Activated naive CD4-positive, alpha-beta T cell treated with anti-CD3 and anti-CD28 coated beads, Interleukin-2, amount 50 U/mL, for 72 hours (primary cell): ENCODE data around the gene IGFLR1. TPM values are rescaled to one million over a fixed set of nuclear protein-coding genes. Genes with fewer than 3 reads are reported as not detected.

Source experiments
- ATAC-seq, 2 donors: fragments of 150-1000 bp; cut with Tn5 transposase; 2 replicates each; pipeline ENCODE4 v1.10.0; 2021; ENCODE audit warnings: mild to moderate bottlenecking in 2 of 2, moderate library complexity in 2 of 2
- DNase-seq, 2 donors: peaks; one replicate each; pipeline ENCODE4 v3.0.0; 2021 to 2022; ENCODE audit warnings: low spot score in 2 of 2
- H3K27ac Mint-ChIP-seq, 2 donors: one replicate each; pipeline ENCODE4 v1.8.0; 2022; ENCODE audit warnings: mild to moderate bottlenecking in 2 of 2, mixed read lengths in 2 of 2
- H3K36me3 Mint-ChIP-seq, 2 donors: one replicate each; pipeline ENCODE4 v1.8.0; 2022; ENCODE audit warnings: mixed read lengths in 2 of 2
- H3K9me3 Mint-ChIP-seq, 2 donors: one replicate each; pipeline ENCODE4 v1.8.0; 2022; ENCODE audit warnings: mixed read lengths in 2 of 2
- total RNA-seq, 2 donors: library from RNA; stranded (reverse); gene quantifications; one replicate each; pipeline ENCODE4 v1.2.3, GENCODE V29; 2022

The IGFLR1 gene
- total RNA-seq, 2 donors from 2014 or later = 74.6 to 245 TPM

DNA sequence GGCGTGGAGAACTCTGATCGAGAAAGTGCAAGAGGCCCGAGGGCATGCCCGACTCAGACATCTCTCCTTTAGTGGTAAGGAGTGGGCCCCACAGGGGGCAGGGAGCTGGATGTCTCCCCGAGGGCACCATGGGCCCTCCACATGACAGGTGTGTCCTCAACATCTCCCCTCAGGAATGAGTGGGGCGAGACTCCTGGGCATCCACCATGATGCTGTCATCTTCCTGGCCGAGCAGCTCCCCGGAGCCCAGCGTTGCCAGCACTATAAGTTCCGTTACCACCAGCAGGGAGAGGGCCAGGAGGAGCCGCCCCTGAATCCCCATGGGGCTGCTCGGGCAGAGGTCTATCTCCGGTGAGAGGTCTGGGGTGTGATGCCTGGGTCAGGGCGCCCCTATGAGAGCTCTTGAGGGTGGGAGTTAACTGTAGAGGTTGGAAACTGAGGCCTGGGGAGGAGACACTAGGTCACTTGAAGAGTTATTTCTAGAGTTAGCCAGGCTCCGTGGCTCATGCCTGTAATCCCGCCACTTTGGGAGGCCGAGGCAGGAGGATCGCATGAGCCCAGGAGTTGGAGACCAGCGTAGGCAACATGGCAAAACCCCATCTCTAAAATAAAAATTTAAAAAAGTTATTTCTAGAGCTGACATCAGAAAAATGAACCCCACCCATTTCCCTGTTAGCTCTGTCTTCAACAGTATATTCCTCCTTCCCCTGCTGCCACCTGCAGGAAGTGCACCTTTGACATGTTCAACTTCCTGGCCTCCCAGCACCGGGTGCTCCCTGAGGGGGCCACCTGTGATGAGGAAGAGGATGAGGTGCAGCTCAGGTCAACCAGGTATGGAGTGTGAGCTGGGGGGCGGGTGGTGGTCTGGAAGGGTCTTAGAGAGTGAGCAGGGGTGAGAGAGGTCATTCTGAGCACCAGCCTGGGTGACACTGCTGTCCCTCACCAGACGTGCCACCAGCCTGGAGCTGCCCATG, 5.1 kb downstream of the IGFLR1 start:
- peak overlapping the region; percentile 69 to 93 for H3K27ac Mint-ChIP-seq
- no peaks in the 10 kb centered on the region for H3K9me3 Mint-ChIP-seq
- no peak for ATAC-seq
- no peak for DNase-seq
- H3K36me3 Mint-ChIP-seq = peaks cover 13 to 22% of the 10 kb centered on the region in 2 donors

DNA sequence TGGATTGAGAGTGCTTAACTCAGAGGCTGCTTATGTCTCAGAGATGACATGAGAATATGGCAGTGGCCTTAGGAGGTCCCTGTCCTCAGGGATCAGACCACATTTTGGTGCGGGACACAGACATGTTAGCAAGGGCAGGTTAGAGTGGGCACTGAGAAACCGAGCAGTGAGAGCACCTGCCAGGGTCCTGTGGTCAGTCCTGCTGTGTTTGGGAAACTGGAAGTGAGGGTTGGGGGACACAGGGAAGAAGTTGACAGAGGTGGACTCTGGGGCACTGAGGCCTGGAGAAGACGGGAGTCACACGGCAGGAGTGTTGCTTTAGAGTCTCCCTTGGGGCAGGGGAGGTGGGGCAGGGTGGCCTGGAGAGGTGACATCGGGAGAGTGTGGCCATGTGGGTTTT, 7.4 kb downstream of the IGFLR1 start:
- Mint-ChIP-seq H3K36me3 (peaks cover 19 to 24% of the 10 kb centered on the region in 2 donors), H3K9me3 (no peaks in the 10 kb centered on the region), H3K27ac (peak overlapping the region; percentile 67 to 93)
- DNase-seq = no peak
- no peak for ATAC-seq

DNA sequence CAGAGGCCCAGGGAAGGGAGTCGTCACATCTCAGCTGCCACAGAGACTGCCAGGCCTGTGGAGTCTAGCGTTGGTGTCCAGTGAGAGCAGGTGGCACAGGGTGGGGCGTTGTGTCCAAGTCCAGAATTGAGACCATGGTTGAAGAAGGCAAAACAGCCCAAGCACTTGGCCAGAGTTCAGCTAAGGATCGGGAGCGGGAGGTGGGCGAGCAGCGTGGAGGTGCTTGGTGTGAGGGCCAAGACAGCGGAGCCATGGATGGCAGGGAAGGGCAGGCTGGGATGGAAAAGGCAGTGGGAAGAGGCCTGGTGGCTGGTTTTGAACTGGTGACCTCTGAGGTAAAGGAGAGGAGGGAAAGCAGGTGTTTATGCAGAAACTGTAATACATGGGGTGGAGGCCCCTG, 8.0 kb downstream of the IGFLR1 start:
- no peaks in the 10 kb centered on the region for H3K9me3 Mint-ChIP-seq
- ATAC-seq (no peak), DNase-seq (no peak)
- peaks cover 23 to 25% of the 10 kb centered on the region in 2 donors for H3K36me3 Mint-ChIP-seq
- peak overlapping the region; percentile 57 to 93 for H3K27ac Mint-ChIP-seq

DNA sequence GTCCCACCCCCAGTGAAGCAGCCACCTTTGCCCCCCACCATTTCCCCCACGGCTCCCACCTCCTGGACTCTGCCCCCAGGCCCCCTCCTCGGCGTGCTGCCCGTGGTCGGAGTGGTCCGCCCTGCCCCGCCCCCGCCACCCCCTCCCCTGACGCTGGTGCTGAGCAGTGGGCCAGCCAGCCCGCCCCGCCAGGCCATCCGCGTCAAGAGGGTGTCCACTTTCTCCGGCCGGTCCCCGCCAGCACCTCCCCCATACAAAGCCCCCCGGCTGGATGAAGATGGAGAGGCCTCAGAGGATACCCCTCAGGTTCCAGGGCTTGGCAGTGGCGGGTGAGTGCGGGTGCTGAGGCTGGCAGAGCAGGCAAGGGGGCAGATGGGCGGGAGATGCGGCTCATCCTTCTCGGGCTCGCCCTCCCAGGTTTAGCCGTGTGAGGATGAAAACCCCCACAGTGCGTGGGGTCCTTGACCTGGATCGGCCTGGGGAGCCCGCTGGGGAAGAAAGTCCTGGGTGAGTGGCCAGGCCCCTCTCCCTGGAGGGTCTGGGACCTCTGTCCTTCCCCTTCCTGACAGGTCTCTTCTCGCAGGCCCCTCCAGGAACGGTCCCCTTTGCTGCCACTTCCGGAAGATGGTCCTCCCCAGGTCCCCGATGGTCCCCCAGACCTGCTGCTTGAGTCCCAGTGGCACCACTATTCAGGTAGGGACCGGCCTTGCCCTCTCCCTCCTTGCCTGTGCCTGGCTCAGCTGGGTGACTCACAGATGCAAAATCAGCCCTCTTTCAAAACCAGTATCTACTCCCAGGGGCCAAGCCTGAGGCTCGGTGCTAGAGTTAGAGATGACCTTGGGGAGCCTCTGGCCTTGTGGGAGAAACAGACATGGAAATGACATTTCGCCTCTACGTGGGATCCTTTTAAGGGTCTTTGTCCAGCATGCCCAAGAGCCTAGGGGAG, 8.8 kb downstream of the IGFLR1 start:
- Mint-ChIP-seq H3K9me3 (no peaks in the 10 kb centered on the region), H3K36me3 (peaks cover 20 to 24% of the 10 kb centered on the region in 2 donors), H3K27ac (peak overlapping the region; percentile 57 to 93)
- ATAC-seq = no peak
- DNase-seq = no peak

DNA sequence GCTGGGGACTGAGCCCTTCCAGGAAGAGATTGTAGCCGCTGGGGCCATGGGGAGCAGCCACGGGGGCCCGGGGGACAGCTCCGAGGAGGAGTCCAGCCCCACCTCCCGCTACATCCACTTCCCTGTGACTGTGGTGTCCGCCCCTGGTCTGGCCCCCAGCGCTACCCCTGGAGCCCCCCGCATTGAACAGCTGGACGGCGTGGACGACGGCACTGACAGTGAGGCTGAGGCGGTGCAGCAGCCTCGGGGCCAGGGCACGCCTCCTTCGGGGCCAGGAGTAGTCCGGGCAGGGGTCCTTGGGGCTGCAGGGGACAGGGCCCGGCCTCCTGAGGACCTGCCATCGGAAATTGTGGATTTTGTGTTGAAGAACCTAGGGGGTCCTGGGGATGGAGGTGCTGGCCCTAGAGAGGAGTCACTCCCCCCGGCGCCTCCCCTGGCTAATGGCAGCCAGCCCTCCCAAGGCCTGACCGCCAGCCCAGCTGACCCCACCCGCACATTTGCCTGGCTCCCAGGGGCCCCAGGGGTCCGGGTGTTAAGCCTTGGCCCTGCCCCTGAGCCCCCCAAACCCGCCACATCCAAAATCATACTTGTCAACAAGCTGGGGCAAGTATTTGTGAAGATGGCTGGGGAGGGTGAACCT, 9.6 kb downstream of the IGFLR1 start:
- H3K36me3 Mint-ChIP-seq = peaks cover 20 to 24% of the 10 kb centered on the region in 2 donors
- ATAC-seq (no peak), DNase-seq (no peak)
- no peaks in the 10 kb centered on the region for H3K9me3 Mint-ChIP-seq
- H3K27ac Mint-ChIP-seq = no peak overlapping the region

DNA sequence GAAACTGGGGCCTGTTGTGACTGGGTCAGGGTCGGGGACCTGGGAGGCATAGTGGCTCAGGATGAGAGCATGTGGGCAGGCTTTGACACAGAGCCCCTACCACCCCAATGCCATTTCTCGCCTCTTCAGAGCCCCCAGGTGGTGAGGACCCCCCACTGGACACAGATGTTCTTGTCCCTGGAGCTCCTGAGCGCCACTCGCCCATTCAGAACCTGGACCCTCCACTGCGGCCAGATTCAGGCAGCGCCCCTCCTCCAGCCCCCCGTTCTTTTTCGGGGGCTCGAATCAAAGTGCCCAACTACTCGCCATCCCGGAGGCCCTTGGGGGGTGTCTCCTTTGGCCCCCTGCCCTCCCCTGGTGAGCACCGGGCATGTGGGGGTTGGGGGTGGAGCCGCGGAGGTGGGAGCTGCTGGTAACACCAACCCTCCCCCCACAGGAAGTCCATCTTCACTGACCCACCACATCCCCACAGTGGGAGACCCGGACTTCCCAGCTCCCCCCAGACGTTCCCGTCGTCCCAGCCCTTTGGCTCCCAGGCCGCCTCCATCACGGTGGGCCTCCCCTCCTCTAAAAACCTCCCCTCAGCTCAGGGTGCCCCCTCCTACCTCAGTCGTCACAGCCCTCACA, 10.4 kb downstream of the IGFLR1 start:
- Mint-ChIP-seq H3K27ac (no peak overlapping the region), H3K9me3 (no peaks in the 10 kb centered on the region), H3K36me3 (peaks cover 20 to 26% of the 10 kb centered on the region in 2 donors)
- DNase-seq (no peak), ATAC-seq (no peak)

DNA sequence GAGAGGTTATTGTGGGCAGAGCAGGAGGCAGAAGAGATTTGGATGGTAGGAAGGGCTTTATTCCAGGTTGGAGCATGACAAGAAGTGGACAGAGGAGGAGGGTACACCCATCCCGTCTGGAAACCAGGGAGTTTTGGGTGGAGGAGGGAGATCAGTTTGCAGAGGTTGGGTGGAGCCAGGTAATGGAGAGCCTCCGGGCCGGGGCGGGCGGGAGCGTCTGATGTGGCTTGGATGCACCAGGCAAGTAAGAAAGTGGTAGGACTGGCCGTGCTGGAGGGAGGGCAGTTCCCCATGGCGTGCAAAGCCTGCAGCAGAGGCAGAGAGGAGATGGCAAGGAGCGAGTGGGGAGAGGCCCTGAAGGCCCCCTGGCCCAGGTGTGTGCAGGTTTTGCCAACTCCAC, 10.9 kb downstream of the IGFLR1 start:
- H3K27ac Mint-ChIP-seq = peak overlapping the region; percentile 39 to 65
- H3K36me3 Mint-ChIP-seq = peaks cover 16 to 31% of the 10 kb centered on the region in 2 donors
- no peak for ATAC-seq
- no peaks in the 10 kb centered on the region for H3K9me3 Mint-ChIP-seq
- DNase-seq = no peak

DNA sequence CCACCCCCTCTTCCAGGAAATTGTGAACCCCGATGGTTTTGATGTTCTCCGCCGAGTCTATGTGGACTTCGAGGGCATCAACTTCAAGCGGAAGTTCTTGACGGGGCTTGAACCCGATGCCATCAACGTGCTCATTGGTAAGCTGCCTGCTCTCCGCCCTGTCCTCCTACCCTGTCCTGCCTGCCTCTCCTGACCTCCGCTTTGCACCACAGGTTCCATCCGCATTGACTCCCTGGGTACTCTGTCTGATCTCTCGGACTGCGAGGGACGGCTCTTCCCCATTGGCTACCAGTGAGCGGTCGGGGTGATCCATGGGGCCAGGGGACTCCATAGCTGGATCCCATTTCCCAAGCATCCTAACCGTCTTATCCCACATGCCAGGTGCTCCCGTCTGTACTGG, 11.9 kb downstream of the IGFLR1 start:
- Mint-ChIP-seq H3K36me3 (peaks cover 16 to 40% of the 10 kb centered on the region in 2 donors), H3K27ac (peak overlapping the region; percentile 39 to 65), H3K9me3 (no peaks in the 10 kb centered on the region)
- ATAC-seq = no peak
- no peak for DNase-seq

DNA sequence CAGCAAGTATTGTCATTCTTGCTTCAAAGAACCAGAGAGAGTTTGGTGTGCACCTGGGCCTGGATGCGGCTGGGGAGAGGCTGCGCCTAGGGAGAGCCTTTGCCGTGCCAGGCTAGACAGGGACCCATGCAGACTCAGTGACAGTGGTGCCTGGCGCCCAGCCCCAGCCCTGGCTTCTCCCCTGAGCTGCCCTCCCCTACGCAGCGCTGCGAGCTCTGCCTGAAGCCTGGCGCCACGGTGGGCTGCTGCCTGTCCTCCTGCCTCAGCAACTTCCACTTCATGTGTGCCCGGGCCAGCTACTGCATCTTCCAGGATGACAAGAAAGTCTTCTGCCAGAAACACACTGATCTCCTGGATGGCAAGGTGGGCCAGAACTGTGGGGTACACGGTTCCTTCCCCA, 12.5 kb downstream of the IGFLR1 start:
- H3K36me3 Mint-ChIP-seq = peaks cover 16 to 42% of the 10 kb centered on the region in 2 donors
- no peaks in the 10 kb centered on the region for H3K9me3 Mint-ChIP-seq
- H3K27ac Mint-ChIP-seq = peak overlapping the region in 1 of 2 donors; percentile 39
- DNase-seq (no peak), ATAC-seq (no peak)

DNA sequence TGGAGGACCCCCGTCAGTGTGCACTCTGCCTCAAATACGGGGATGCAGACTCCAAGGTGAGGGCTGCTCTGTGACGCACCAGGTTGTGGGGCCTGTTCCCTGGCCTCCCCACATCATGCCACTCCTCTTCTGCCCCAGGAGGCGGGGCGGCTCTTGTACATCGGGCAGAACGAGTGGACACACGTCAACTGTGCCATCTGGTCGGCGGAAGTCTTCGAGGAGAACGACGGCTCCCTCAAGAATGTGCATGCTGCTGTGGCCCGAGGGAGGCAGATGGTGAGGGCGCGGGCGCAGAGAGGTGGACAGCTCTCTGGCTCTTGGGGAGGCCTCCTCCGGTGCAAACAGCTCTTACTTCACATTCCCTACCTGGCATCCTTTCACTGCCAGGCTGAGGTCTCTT, 13.2 kb downstream of the IGFLR1 start:
- Mint-ChIP-seq H3K36me3 (peaks cover 16 to 39% of the 10 kb centered on the region in 2 donors), H3K27ac (no peak overlapping the region)

DNA sequence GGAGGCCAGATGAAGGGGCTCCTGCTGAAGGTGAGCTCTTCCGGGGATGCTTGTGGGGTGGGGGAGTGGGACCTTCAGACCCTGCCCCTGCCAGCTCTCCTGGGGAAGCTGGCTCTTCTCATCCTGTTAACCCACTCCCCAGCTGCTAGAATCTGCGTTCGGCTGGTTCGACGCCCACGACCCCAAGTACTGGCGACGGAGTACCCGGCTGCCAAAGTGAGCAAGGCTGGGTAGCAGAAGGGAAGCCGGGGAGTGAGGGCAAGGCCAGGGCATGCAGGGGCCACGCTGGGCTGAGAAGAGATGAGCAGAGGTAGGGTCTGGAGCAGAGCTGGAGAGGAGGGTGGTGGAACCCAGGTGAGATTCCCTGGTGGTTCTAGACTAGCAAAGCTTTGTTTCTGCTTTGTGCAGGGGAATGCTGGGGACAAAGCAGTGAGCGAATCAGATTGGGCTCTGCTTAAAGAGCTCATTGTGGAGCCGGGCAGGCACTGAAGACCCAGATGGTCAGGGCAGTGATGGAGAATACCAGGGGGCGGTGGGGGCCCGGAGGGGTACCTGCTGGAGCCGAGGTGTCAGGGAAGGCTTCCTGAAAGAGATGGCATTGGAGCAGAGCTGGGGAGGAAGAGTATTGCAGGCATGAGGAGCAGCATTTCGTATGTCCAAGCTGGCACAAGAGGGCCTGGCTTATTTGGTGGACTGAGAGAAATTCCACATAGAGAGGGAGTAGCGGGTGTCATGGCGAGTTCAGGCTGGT, 14.1 kb downstream of the IGFLR1 start:
- DNase-seq (no peak), ATAC-seq (no peak)
- H3K9me3 Mint-ChIP-seq = no peaks in the 10 kb centered on the region
- H3K27ac Mint-ChIP-seq = peak overlapping the region; percentile 71 to 81
- H3K36me3 Mint-ChIP-seq = peaks cover 16 to 43% of the 10 kb centered on the region in 2 donors

More for the DNA sequence above, 13.2 kb downstream of the IGFLR1 start:
- DNase-seq (no peak), ATAC-seq (no peak)
- no peaks in the 10 kb centered on the region for H3K9me3 Mint-ChIP-seq

DNA sequence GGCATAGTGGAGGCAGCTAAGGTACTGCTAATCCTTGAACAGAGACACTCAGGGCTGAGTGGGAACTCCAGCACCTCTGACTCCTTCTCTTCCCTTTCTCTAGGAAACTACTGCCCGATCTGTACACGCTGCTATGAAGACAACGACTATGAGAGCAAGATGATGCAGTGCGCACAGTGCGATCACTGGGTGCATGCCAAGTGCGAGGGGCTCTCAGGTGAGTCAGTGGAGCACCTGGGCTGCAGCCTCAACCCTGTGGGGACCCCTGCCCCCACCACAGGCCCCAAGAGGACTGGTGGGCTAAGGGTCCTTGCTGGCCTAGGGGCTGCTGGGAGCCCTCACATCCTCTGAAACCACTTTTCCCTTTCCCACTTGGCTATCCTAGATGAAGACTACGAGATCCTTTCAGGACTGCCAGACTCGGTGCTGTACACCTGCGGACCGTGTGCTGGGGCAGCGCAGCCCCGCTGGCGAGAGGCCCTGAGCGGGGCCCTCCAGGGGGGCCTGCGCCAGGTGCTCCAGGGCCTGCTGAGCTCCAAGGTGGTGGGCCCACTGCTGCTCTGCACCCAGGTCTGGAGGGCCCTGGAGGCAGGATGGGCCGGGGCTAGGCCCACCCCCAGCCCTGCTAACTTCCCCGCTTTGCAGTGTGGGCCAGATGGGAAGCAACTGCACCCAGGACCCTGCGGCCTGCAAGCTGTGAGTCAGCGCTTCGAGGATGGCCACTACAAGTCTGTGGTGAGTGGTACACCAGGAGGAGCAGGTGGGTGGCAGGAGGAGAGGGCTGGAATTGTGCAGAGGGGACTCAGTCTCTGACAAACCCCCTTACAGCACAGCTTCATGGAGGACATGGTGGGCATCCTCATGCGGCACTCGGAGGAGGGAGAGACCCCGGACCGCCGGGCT, 14.9 kb downstream of the IGFLR1 start:
- ATAC-seq = peak in 1 of 2 donors; percentile 19
- peak overlapping the region in 1 of 2 donors; percentile 74 for H3K27ac Mint-ChIP-seq
- H3K36me3 Mint-ChIP-seq = peaks cover 16 to 52% of the 10 kb centered on the region in 2 donors

DNA sequence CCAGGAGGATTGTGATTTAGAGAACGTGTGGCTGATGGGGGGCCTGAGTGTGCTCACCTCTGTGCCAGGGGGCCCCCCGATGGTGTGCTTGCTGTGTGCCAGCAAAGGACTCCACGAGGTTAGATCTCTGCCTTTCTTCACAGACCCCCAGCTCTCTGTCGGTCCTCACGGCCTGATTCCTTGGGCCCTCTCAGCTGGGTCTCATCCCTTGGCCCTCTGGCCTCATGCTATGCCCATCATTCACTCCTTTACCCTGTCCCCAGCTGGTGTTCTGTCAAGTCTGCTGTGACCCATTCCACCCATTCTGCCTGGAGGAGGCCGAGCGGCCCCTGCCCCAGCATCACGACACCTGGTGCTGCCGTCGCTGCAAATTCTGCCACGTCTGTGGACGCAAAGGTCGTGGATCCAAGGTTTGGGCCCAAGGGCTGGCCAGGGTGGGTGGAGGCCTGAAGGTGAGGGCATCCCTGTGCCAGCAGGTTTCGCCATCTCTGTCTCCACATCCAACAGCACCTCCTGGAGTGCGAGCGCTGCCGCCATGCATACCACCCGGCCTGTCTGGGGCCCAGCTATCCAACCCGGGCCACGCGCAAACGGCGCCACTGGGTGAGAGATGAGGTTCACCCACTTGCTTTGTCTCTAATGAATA, 16.9 kb downstream of the IGFLR1 start:
- peaks cover 5 to 52% of the 10 kb centered on the region in 2 donors for H3K36me3 Mint-ChIP-seq
- H3K27ac Mint-ChIP-seq = peak overlapping the region; percentile 81 to 87
- no peak for ATAC-seq
- H3K9me3 Mint-ChIP-seq = no peaks in the 10 kb centered on the region
- no peak for DNase-seq

More for the DNA sequence above, 14.9 kb downstream of the IGFLR1 start:
- DNase-seq = no peak
- no peaks in the 10 kb centered on the region for H3K9me3 Mint-ChIP-seq

DNA sequence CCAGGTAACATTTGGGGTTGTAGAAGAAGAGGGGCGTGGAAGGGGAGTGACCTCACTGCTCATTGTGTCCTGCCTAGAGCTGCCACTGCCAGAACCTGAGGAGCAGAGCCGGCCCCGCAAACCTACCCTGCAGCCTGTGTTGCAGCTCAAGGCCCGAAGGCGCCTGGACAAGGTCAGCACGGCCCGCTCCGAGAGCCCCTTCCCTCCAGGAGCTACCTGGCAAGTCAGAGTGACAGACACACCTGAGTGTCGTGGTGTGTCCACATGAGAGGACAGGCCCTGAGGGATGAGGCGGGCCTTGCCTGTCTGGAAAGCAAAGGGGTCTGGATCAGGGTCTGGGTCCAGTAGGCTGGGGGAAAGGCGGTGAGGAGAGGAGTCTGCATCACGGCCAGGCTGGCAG, 17.7 kb downstream of the IGFLR1 start:
- ATAC-seq = no peak
- no peaks in the 10 kb centered on the region for H3K9me3 Mint-ChIP-seq
- peaks cover 0 to 49% of the 10 kb centered on the region in 2 donors for H3K36me3 Mint-ChIP-seq
- DNase-seq = no peak
- H3K27ac Mint-ChIP-seq = peak overlapping the region in 1 of 2 donors; percentile 81
